Measurements from ENCODE around the gene OR4D6.
"Not testable (repeated sequence)": the region's sequence is repeated elsewhere in the genome, so short reads cannot be mapped to it uniquely, and the experiment has no call there.

OR4D6 gene

GRCh38 chr11:59456661-59457060 is at the start of gene OR4D6:
TSS of gene OR4D6 (plus strand) at chr11:59456961. CDS start at chr11:59456961, 0 bp downstream.
- no peak for ATAC-seq

GRCh38 chr11:59413646-59414045 is 43.1 kb upstream of the OR4D6 start:
- no peak for ATAC-seq

- no peak for ATAC-seq
These were observed 41.6 kb upstream of the OR4D6 start for GRCh38 chr11:59415111-59415510.

- ATAC-seq = no peak
These were observed 40.1 kb upstream of the OR4D6 start for GRCh38 chr11:59416613-59417012.

- no peak for ATAC-seq
These were observed 39.7 kb upstream of the OR4D6 start for GRCh38 chr11:59417023-59417422.

GRCh38 chr11:59418156-59418555 is 38.6 kb upstream of the OR4D6 start:
- no peak for ATAC-seq

- ATAC-seq = no peak
These were observed 32.9 kb upstream of the OR4D6 start for GRCh38 chr11:59423835-59424234.

- no peak for ATAC-seq
These were observed 31.6 kb upstream of the OR4D6 start for GRCh38 chr11:59425131-59425530.

GRCh38 chr11:59426361-59427067 is 30.2 kb upstream of the OR4D6 start, which contains the start of gene OR5A2:
TSS of gene OR5A2 (minus strand) at chr11:59426413. CDS start at chr11:59422953, 3,460 bp downstream.
- no peak for ATAC-seq

- no peak for ATAC-seq
These were observed 29.7 kb upstream of the OR4D6 start for GRCh38 chr11:59427068-59427382.

- peak in 1 of 2 donors; percentile 45 for ATAC-seq
These were observed 26.7 kb upstream of the OR4D6 start for GRCh38 chr11:59429924-59430516.

- ATAC-seq = no peak
These were observed 20.6 kb upstream of the OR4D6 start, which contains the start of gene OR5A1 for GRCh38 chr11:59436169-59436568. TSS of gene OR5A1 (plus strand) at chr11:59436469. CDS start at chr11:59443169, 6,700 bp downstream.

- no peak for ATAC-seq
These were observed 19.0 kb upstream of the OR4D6 start for GRCh38 chr11:59437770-59438169.

- not testable (repeated sequence) for ATAC-seq
These were observed 11.1 kb upstream of the OR4D6 start for GRCh38 chr11:59445624-59446023.

- no peak for ATAC-seq
These were observed 8.3 kb upstream of the OR4D6 start for GRCh38 chr11:59448484-59448883.

- ATAC-seq = no peak
These were observed 3.2 kb downstream of the OR4D6 start for GRCh38 chr11:59459916-59460315.

- ATAC-seq = no peak
These were observed 6.5 kb downstream of the OR4D6 start for GRCh38 chr11:59463190-59463641.

GRCh38 chr11:59473015-59473414 is 16.3 kb downstream of the OR4D6 start, which contains the start of gene OR4D10:
TSS of gene OR4D10 (plus strand) at chr11:59473315. CDS start at chr11:59477430, 4,115 bp downstream.
- no peak for ATAC-seq

- ATAC-seq = no peak
These were observed 18.4 kb downstream of the OR4D6 start for GRCh38 chr11:59475176-59475575.

GRCh38 chr11:59479906-59480305 is 23.1 kb downstream of the OR4D6 start:
- no peak for ATAC-seq

GRCh38 chr11:59480359-59480758 is 23.6 kb downstream of the OR4D6 start:
- ATAC-seq = no peak

- ATAC-seq = no peak
These were observed 45.2 kb downstream of the OR4D6 start for GRCh38 chr11:59501931-59502330.

- ATAC-seq = no peak
These were observed 46.5 kb downstream of the OR4D6 start, which contains the start of gene OR4D11 for GRCh38 chr11:59503276-59503675. TSS of gene OR4D11 (plus strand) at chr11:59503576. CDS start at chr11:59503576, 0 bp downstream.

Data from activated CD4-positive, CD25-positive, alpha-beta regulatory T cell treated with anti-CD3 and anti-CD28 coated beads, Interleukin-2, amount 50 U/mL, for 24 hours (primary cell).